GM19099 (cell line): ENCODE measurements around the gene BAHCC1.

ENCODE experiments used
- POLR2A ChIP-seq: IDR thresholded peaks from 3 replicates; pipeline ENCODE4 v1.6.1; 2011; ENCODE audit warnings: low read depth; ENCODE audit not compliant: insufficient read length; ENCODE audit errors: extremely low read depth

The BAHCC1 gene

DNA sequence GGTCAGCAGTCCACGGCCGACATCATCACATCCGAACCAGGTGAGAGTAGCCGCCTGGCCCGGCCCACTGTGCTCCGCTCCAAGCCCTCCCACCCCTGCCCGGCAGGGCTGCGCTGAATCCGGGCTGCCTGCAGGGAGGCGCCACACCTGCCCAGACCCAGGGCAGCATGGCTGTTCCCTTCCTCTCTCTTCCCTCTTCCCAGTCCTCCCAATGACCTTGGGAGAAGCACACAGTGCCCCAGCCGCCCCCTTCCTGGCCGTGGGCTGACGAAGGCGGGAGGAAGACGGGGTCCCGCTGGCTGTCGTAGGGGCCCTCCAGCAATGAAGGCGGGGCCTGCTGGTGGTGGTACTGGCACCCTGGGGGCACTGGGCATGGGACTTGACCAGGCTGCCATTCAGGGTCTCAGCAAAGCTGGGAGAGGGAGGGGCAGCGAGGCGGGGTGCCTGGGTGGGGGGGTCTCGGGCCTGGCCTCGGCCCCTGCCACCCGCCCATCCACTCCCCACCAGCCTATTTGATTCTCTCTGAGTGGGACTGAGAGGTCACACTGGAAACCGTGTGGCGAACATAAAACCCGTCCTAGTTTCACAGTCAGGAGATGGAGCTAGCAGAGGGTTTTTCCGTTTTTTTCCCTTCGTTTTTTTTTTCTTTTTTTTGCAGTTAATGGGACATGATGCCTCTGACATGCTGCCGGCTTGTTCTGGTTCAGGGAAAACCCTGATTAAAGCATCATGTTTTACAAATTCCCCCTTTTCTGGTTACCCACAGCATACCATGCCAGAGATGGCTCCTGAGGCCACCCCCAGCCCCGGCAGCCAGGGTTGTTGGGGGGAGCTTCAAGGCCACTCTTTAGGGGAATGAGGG lies 50.6 kb downstream of the BAHCC1 start:
- no peak for TF ChIP-seq POLR2A

DNA sequence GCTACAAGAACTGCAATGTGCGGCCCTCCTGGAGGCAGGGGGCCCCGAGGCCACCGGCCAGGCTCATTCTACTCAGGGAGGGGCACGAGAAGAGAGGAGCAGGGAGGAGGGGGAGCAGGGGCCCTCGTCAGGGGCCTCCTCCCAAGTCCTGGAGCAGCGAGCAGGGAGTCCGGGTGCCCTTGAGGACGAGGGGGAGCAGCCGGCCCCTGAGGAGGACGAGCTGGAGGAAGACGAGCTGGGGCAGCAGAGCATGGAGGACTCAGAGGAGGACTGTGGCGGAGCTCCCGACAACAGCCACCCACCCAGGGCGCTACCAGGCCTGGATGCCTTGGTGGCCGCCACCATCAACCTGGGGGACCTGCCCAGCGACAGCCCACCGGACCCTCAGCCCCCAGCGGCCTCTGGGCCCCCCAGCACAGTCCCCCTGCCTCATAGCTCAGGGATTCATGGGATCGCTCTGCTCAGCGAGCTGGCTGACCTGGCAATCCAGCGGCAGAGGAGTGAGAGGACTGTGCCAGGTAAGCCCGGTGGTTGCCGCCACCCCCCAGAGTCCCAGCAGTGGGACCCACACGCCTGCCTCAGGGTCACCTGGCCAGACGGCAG lies 52.2 kb downstream of the BAHCC1 start:
- TF ChIP-seq POLR2A: no peak

DNA sequence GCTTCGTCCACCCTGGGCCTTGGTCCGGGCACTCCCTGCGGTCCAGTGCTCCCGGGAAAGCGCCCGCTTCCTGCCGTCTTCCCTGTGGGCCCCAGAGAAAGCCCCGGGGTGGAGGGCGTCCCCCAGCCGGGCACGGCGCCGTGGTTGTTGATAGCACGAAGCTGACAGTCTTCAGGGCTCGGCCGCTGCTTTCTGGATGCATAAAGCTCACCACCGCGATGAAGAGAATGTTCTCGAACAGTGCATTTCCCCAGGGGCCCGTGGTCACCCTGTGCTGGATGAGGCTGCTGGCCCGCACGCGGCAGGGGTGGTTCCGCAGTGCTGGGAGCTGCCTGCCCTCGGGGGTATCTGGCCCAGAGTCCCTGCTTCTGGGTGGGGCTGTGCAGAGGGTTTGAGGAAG lies 53.2 kb downstream of the BAHCC1 start:
- TF ChIP-seq POLR2A: no peak

DNA sequence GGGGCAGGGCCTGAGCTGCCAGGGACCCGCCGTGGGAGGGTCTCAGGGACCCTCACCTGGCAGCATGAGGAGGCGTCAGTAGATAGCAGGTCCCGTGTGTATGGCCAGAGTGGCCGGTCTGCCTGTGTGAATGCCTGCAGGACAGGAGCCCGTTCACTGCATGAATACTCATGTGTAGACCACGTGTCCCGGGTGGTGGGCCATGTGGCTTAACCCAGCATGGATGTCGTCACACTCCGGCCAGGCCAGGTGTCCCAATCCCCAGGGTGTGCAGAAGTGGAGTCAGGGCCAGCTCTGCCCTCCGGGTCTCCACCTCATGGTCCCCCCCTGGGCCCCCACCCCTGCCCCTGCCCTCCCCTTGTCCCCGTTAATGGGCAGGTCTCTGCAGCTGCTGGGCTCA lies 53.7 kb downstream of the BAHCC1 start:
- no peak for TF ChIP-seq POLR2A

DNA sequence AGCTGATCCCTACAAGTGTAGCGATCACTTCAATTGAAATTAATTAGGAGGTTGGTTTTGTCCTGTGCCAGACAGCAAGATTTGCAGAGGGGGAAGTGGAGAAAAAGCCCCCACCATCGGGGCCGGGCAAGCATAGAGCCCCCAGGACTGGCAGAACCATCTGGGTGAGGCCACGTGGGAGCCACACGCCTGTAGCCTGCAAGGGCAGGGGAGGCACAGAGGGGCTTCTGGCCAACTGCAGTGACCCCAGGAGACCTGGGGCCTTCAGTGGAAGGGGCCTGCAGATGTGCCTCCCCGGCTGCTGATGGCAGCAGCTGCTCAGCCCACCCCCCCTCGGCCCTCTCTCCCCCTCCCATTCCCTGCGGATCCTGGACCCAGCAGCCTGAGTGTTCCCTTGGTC lies 54.1 kb downstream of the BAHCC1 start:
- no peak for TF ChIP-seq POLR2A

DNA sequence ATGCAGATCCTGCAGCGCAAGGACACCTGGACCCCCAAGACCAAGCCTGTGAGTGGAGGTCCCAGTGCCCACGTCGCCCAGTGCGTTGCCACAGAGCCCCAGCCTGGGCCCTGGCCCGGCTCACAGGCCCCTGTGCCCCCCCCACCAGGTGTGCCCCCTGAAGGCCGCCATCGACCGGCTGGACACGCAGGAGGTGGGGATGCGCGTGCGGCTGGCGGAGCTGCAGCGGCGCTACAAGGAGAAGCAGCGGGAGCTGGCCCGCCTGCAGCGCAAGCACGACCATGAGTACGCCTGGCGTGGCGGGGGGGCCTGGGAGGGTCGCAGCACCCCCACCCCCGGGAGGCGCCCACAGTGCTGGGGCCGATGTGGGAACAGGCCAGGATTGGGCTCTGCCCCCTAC lies 56.6 kb downstream of the BAHCC1 start:
- no peak for TF ChIP-seq POLR2A

DNA sequence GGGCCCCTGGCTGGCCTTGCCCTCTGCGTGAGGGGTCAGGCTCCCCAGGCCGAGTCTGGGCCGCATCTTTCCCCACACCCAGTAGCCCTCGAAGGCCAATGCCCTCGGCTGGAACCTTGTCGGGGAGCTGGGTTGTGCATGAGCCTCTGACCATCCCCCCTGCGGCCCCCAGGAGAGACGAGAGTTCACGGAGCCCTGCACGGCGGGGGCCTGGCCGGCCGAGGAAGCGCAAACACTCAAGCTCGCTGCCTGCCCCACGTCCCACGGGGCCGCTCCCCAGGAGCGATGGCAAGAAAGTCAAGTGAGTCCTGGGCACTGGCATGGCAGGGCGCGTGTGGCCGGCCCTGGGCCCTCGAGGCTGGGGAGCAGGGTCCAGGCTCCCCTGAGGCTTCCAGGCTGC lies 57.3 kb downstream of the BAHCC1 start:
- TF ChIP-seq POLR2A: no peak

DNA sequence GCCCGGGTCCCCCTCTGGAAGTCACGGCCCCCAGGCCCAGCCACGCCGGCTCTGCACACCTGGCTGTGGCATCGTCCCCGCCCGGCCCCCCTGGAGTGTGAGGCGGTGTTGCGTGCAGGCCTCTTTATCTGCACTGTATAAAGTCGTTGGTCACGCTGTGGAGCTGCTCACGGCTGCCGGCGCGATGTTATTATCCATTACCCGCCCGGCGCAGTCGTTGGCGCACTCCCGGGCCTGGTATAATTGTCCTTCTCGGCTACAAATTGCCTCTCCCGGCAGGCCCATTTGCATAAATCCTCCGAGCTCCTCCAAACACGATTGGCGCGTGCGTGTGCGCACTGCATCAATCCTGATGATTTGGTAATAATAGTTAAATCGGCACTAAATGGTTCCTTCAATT lies 57.8 kb downstream of the BAHCC1 start:
- TF ChIP-seq POLR2A: no peak

DNA sequence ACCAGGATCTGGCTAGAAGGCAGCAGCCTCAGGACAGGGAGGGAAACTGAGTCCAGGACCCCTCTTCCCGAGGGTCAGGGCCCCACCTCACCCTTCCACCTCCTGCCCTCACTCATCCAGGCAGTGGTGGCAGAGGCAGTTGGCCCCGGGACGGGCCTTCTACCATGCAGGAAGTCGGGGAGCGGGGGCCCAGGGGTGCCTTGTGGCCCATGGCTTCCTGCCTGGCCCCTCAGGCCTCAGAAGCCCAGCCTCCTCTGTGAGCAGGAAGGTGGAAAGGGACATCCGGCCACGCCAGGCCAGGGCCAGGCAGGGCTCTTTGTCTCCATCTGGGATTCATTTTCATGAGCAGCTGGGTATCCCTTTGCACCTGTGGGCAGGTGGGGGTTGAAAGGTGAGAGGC lies 58.5 kb downstream of the BAHCC1 start:
- peak; percentile 8 for TF ChIP-seq POLR2A

DNA sequence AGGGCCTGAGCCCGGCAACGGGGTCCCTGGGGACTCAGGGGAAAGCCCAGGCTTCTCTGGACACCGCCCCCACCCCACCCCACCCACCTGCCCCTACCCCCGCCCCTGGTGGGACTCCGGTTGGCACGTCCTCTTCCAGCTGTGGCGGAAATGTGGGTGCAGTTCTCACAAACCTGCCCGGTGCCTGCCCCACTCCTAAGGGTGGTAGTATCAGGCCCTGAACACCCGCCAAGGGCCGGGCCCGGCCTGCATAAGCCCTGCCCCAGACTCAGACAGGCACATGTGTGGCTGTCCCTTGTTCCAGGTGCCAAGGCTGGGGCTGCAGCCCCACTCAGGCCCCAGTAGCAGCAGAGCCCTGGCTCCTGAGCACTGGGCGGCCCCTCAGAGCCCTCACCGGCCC lies 59.2 kb downstream of the BAHCC1 start:
- no peak for TF ChIP-seq POLR2A

DNA sequence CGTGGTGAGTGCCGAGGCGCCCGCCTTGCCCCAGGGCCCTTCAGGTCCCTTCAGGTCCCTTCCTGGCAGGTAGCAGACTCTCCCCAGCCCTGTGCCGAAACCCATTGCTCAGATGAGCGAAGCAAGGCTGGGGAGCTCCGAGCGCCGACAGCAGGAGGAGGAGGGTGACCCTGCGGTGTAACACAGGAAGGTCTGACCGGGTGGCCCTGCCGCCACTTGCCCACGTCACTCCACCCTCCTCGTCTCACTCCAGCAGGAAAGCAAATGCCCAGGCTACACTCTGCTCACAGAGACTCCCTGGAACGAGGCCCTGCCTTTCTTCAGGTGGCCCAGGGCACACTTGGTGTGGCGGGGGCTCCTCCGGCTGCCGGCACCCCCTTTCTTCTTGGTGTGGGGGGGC lies 60.1 kb downstream of the BAHCC1 start:
- TF ChIP-seq POLR2A: no peak

DNA sequence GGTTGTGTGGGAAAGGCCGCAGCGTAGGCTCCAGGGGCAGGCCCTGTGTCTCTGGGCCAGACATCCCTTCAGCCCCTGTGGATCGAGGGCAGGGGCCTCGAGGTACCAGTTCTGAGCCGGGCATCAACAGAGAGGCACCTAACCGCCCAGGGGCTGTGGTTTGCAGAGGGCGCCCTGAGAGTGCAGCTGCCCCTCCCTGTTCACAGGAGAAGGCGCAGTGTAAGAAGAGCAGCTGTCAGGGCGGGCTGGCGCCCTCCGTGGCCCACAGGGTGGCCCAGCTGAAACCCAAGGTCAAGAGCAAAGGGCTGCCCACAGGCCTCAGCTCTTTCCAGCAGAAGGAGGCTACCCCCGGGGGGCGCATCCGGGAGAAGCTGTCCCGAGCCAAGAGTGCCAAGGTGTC lies 60.8 kb downstream of the BAHCC1 start:
- no peak for TF ChIP-seq POLR2A

DNA sequence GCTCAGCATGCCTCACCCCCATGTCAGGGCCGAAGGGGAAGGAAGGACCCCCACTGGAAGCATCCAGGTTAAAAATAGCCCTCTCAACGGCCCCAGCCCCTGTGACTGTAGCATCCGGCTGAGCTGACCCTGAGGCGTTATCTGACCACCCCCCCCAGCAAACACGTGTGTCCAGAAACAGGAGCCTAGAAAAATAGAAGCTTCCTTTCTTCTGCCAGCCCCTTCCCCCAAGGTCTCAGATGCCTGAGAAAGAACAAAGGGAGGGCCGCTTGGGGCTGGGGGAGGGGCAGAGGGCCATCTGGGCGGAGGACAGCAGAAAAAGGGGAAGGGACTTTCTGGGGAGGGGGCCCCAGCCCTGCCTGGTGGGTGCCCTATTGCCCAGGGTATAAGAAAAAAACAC lies 61.5 kb downstream of the BAHCC1 start:
- no peak for TF ChIP-seq POLR2A

DNA sequence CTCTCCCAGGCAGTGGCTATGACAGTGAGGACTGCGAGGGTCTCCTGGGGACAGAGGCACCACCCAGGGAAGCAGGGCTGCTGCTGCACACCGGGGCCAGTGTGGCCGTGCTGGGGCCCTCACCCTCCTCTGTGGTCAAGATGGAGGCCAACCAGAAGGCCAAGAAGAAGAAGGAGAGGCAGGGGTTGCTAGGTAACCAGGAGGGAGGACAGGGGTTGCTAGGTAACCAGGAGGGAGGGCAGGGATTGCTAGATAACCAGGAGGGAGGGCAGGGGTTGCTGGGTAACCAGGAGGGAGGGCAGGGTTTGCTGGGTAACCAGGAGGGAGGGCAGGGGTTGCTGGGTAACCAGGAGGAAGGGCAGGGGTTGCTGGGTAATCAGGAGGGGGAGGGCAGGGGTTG lies 62.1 kb downstream of the BAHCC1 start:
- TF ChIP-seq POLR2A: no peak

DNA sequence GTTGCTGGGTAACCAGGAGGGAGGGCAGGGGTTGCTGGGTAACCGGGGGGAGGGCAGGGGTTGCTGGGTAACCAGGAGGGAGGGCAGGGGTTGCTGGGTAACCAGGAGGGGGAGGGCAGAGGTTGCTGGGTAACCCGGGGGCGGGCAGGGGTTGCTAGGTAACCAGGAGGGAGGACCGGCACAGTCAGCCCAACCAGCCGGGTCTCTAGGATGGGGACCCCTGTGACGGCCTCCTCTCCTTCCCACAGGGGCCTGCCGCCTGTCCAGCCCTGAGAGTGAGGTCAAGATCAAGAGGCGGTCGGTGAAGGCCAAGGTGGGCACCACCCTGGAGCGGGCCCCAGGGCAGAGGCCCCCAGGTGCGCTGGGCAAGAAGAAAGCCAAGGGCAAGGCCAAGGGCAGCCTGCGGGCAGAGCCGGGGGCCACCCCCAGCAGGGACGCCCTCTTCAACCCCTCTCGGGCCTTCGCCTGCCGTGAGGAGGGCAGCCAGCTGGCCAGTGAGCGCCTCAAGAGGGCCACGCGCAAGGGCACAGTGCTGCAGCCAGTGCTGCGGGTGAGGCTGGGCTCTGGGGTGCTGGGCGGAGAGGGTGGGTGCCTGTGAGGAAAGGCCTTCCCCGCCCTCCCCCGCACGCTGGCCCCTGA lies 62.8 kb downstream of the BAHCC1 start:
- TF ChIP-seq POLR2A: no peak

DNA sequence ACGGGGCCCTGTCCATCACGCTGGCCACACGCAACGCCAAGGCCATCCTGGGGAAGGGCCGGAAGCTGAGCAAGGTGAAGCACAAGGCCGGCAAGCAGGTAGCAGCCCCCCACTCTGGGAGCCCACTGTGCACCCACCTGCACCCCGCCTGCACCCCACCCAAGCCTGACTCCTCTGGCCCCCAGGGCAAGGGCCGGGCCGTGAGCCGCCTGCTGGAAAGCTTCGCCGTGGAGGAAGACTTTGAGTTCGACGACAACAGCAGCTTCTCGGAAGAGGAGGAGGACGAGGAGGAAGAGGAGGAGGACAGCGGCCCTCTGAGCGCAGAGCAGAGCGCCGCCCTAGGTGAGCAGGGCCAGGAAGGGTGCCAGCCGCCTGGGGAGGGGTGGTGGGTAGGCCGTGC lies 63.4 kb downstream of the BAHCC1 start:
- no peak for TF ChIP-seq POLR2A
